ENCODE data around the gene DYSF. TPM values are rescaled to one million over a fixed set of nuclear protein-coding genes. Genes with fewer than 3 reads are reported as not detected.

DYSF gene
- total RNA-seq, 4 donors from 2014 or later, result 0.93 to 3.2 (median 2.8) TPM

DNA sequence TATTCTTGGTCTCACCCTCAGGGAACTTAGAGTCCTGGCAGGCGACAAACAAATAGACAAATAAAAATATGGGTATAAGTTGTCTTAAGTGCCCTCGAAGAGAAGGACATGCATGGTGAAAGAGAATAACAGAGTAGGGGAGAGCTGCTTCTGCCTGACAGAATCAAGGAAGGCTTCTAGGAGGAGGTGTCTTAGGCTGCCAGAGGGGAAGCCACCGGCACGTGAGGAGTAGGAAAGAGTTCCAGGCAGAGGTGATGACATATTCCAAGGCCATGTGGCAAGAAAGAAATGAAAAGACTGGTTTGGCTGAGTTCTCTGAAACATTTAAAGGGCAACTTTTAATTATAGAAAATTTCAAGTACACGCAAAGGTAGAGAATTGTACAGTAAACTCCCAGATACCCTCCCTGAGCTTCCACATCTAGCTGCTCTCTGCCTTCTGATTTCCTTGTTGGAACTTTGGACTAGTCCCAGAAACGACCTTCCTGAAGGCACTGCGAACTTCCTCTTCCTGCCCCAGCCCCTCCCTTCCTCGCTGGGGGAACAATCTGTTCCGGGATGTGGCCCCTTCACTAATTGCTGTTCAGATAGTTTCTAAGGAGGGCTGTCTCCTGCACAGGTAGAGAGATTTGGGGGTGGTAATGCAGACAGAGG, 91.7 kb downstream of the DYSF start:
- TF ChIP-seq, protein P1, sequence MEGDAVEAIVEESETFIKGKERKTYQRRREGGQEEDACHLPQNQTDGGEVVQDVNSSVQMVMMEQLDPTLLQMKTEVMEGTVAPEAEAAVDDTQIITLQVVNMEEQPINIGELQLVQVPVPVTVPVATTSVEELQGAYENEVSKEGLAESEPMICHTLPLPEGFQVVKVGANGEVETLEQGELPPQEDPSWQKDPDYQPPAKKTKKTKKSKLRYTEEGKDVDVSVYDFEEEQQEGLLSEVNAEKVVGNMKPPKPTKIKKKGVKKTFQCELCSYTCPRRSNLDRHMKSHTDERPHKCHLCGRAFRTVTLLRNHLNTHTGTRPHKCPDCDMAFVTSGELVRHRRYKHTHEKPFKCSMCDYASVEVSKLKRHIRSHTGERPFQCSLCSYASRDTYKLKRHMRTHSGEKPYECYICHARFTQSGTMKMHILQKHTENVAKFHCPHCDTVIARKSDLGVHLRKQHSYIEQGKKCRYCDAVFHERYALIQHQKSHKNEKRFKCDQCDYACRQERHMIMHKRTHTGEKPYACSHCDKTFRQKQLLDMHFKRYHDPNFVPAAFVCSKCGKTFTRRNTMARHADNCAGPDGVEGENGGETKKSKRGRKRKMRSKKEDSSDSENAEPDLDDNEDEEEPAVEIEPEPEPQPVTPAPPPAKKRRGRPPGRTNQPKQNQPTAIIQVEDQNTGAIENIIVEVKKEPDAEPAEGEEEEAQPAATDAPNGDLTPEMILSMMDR (IDR thresholded peaks at IDR 0.05), result no peak
- TF ChIP-seq POLR2A (IDR thresholded peaks at IDR 0.05), result no peak
- whole genome bisulfite sequencing, 2 donors, result 39 to 40% methylated on average over 9 of the region's 9 CpGs
- H3K4me3 ChIP-seq (ENCODE audit: low read depth, poor library complexity, severe bottlenecking), result no peak overlapping the region
- intact Hi-C loops (cut with DNase I; ENCODE audit: low total_unique reads), result loop anchor here (5.0 kb wide), 1 partner anchor 607 kb away; no protein-coding TSS in a partner anchor
- DNase-seq (ENCODE audit: low spot score in 2 of 2), result no peak

DNA sequence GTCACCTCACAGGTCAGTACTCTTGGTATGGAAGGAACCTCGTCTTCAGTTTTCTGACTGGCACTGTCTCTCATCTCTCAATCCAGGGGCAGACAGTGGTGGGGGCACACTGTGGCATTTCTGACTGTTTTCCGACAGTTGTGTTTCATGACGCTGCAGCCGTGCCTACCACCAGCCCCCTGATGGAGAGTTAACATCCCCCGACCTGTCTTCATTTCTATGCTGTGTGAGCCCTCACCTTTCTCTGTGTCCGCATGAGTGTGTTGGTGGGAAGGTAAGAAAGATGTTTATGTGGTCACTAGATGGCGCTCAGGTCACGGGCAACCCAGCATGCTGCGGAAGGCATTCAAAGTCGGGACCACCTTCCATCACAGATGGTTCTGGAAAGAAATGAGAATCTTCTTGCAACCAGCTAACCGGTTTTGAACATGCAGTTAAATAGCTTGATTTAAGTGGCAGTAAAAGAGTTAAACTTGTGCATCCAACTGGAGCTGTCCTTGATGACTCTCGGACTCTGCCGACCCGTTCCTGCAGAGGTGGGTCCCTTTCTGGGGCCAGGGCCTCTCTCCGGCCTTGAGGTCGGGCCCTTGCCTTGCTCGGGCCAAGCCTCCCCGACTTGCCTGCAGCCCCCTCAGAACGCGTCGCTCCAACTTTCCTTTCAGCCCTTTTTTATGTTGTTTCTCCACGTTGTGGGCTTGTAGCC, 92.4 kb downstream of the DYSF start:
- WGBS, 2 donors, result 27 to 36% methylated on average over 22 of the region's 22 CpGs
- H3K4me3 ChIP-seq (ENCODE audit: low read depth, poor library complexity, severe bottlenecking), result no peak overlapping the region
- TF ChIP-seq, protein P1 (IDR thresholded peaks at IDR 0.05), result peak in 1 of 3 donors; percentile 10
- no peak for TF ChIP-seq POLR2A (IDR thresholded peaks at IDR 0.05)
- intact Hi-C loops (cut with DNase I; ENCODE audit: low total_unique reads), result loop anchor here (5.0 kb wide), 1 partner anchor 607 kb away; no protein-coding TSS in a partner anchor
- peak in 1 of 2 donors; percentile 35 for DNase-seq (ENCODE audit: low spot score in 2 of 2)

DNA sequence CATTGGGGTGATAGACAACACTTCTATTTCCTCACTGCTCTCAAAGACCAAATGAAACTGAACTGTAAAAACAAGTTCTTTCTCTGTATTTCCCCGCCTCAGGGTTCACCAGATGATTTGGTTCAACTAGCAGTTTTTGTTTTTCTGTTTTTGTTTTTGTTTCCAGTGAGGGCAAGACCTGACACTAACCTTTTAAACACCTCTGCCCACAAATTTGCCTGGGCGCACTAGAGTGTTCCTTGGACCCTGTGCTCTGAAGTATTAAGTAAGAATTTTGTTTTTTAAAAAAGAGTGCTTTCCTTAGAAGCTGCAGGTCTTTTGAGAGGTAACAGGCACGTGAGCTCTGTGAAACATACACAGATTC, 92.9 kb downstream of the DYSF start:
- 60 to 65% methylated on average over 3 of the region's 3 CpGs for WGBS, 2 donors

DNA sequence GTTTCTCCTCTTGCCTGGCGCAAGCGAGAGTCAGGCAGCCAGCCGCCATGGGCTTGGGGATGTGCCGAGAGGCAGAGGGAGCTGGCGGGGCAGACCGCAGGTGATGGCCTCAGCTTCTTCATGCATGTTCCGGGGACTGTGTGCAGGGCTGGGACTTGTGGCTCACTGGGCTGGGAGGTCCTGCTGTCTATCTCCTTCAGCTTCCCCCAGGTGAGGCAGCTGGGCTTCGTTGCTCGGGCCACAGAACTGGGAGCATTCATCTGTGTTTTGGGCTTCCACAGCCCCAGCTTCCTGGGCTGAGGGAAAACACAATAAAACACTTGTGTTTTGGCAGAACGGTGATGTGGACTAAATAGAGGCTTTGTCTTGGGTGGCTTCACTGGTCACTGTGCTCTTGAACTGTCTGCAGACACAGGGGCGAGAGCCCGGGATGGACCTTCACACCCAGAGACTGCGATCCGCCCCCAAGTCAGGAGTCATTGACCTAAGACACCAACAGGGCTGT, 93.5 kb downstream of the DYSF start:
- intact Hi-C loops (cut with DNase I; ENCODE audit: low total_unique reads), result loop anchor here (5.0 kb wide), 1 partner anchor 605 kb away; no protein-coding TSS in a partner anchor
- no peak for TF ChIP-seq POLR2A (IDR thresholded peaks at IDR 0.05)
- TF ChIP-seq, protein P1 (IDR thresholded peaks at IDR 0.05), result no peak
- 84 to 90% methylated on average over 14 of the region's 14 CpGs for WGBS, 2 donors
- no peak for DNase-seq (ENCODE audit: low spot score in 2 of 2)
- H3K4me3 ChIP-seq (ENCODE audit: low read depth, poor library complexity, severe bottlenecking), result no peak overlapping the region

More for the DNA sequence above, 92.9 kb downstream of the DYSF start:
- no peak for DNase-seq (ENCODE audit: low spot score in 2 of 2)
- no peak for TF ChIP-seq POLR2A (IDR thresholded peaks at IDR 0.05)
- TF ChIP-seq, protein P1 (IDR thresholded peaks at IDR 0.05), result no peak
- no peak overlapping the region for H3K4me3 ChIP-seq (ENCODE audit: low read depth, poor library complexity, severe bottlenecking)
- intact Hi-C loops (cut with DNase I; ENCODE audit: low total_unique reads), result loop anchor here (5.0 kb wide), 1 partner anchor 606 kb away; no protein-coding TSS in a partner anchor

DNA sequence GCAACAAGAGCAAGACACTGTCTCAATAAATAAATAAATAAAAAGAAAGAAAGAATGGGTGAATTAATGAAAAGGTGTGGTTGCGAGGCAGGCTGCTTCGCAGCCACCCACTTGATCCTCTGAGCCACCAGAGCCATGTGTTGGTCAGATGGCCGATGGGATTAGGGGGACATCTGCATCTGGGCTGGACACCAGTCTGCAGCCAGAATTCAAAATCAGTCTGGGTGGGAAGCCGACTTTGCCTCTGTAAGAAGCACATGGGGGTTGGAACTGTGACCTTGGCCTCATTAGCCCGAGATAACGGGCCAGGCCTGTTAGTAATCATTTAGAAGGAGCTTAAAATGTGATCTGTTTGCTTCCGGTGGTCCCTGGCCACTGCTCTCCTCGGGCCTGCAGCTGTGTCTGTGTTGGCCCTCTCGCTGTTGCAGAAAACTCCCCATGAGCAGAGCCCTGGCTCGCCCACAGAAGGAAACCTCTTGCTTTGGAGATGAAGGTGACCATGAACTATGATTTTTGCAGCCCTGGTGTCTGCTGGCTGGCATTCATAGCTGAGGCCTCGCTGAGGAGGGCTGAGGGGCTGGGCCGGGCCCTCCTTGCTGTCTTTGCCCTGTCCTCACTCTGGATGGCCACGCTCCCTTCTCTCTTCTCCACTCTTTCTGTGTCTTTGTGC, 94.4 kb downstream of the DYSF start:
- no peak for DNase-seq (ENCODE audit: low spot score in 2 of 2)
- no peak overlapping the region for H3K4me3 ChIP-seq (ENCODE audit: low read depth, poor library complexity, severe bottlenecking)
- intact Hi-C loops (cut with DNase I; ENCODE audit: low total_unique reads), result loop anchor here (5.0 kb wide), 1 partner anchor 605 kb away; no protein-coding TSS in a partner anchor
- TF ChIP-seq, protein P1 (IDR thresholded peaks at IDR 0.05), result no peak
- no peak for TF ChIP-seq POLR2A (IDR thresholded peaks at IDR 0.05)
- 80 to 85% methylated on average over 13 of the region's 13 CpGs for WGBS, 2 donors

Measured in lower leg skin (tissue), 4 donors.